ENCODE results near the gene DLG5.
"Not testable (repeated sequence)": the region's sequence is repeated elsewhere in the genome, so short reads cannot be mapped to it uniquely, and the experiment has no call there.

The DLG5 gene

GRCh38 chr10:77770081-77770867, 156.3 kb downstream of the DLG5 start:
- DNase-seq (ENCODE audit: low read depth, low spot score): no peak

GRCh38 chr10:77768039-77768438, 158.5 kb downstream of the DLG5 start:
- DNase-seq (ENCODE audit: low read depth, low spot score): no peak

- no peak for DNase-seq (ENCODE audit: low read depth, low spot score)
Measured at GRCh38 chr10:77763453-77764430, 162.8 kb downstream of the DLG5 start.

- not testable (repeated sequence) for DNase-seq (ENCODE audit: low read depth, low spot score)
Measured at GRCh38 chr10:77758406-77758805, 168.1 kb downstream of the DLG5 start.

- peak; percentile 91 for DNase-seq (ENCODE audit: low read depth, low spot score)
Measured at GRCh38 chr10:77756319-77757232, 170.0 kb downstream of the DLG5 start.

- DNase-seq (ENCODE audit: low read depth, low spot score): peak; percentile 78
Measured at GRCh38 chr10:77746047-77746707, 180.4 kb downstream of the DLG5 start.

- DNase-seq (ENCODE audit: low read depth, low spot score): no peak
Measured at GRCh38 chr10:77744245-77744644, 182.3 kb downstream of the DLG5 start.

- DNase-seq (ENCODE audit: low read depth, low spot score): no peak
Measured at GRCh38 chr10:77742172-77742571, 184.4 kb downstream of the DLG5 start.

- peak; percentile 53 for DNase-seq (ENCODE audit: low read depth, low spot score)
Measured at GRCh38 chr10:77741746-77742145, 184.8 kb downstream of the DLG5 start.

Measured in astrocyte of the hippocampus (primary cell).